22Rv1 (cell line): ENCODE data around the gene FHL2.

Experiments used
- ZFX ChIP-seq: fragments of 450-650 bp; IDR thresholded peaks from 2 replicates; pipeline ENCODE4 v1.6.1; 2017; ENCODE audit warnings: antibody characterized with exemption, borderline replicate concordance
- TF ChIP-seq, protein P1 (sequence below): fragments of 450-650 bp; IDR thresholded peaks from 2 replicates; pipeline ENCODE4 v1.5.1; 2017; ENCODE audit warnings: mild to moderate bottlenecking

DNA sequence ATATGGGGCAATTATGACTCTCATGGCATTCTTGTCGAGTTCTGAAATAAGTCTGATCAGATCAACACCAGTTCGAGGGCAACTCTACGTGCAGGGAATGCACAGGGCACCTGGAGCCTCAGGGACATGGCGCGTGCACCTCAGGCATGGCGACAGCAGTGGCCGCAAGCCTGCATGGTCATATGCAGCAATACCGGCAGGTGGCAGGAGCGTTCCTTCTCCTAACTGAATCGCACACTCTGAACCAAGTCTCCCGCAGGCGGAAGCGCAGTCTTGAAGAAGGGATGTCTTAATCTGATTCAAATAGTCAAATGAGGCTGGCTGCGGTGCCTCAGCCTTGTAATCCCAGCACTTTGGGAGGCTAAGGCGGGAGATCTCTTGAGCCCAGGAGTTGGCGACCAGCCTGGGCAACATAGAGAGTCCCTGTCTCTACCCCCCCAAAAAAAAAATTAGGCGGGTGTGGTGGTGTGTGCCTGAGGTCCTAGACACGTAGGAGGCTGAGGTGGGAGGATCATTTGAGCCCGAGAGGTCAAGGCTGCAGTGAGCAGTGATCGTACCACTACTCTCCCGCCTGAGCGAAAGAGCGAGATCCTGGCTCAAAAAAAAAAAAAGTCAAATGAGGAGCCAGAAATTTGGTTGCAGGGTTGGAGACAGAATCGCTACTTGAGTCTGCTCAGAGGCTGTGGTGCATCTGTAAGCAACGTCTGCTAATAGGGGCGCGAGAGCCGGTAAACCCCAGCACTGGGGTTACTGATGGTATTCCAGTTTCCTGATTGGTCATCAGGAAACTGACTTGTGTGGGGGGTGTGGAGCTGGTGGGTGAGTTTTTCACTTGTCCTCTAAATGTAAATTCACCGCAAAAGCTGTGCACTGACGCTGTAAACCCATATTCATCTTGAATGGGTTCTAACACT is 28.8 kb downstream of the FHL2 start:
- TF ChIP-seq, protein P1, sequence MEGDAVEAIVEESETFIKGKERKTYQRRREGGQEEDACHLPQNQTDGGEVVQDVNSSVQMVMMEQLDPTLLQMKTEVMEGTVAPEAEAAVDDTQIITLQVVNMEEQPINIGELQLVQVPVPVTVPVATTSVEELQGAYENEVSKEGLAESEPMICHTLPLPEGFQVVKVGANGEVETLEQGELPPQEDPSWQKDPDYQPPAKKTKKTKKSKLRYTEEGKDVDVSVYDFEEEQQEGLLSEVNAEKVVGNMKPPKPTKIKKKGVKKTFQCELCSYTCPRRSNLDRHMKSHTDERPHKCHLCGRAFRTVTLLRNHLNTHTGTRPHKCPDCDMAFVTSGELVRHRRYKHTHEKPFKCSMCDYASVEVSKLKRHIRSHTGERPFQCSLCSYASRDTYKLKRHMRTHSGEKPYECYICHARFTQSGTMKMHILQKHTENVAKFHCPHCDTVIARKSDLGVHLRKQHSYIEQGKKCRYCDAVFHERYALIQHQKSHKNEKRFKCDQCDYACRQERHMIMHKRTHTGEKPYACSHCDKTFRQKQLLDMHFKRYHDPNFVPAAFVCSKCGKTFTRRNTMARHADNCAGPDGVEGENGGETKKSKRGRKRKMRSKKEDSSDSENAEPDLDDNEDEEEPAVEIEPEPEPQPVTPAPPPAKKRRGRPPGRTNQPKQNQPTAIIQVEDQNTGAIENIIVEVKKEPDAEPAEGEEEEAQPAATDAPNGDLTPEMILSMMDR: peak; percentile 91
- TF ChIP-seq ZFX: no peak
